Right lobe of liver (tissue), 4 donors: ENCODE results near the gene GTSF1L.

Source experiments
- POLR2A ChIP-seq: fragments of 450-650 bp; IDR thresholded peaks from one replicate; pipeline ENCODE4 v1.6.1; 2017; ENCODE audit warnings: antibody characterized with exemption, mild to moderate bottlenecking
- TF ChIP-seq, protein P1 (sequence below), 4 donors: fragments of 200-600 bp in 3 of 4; fragments of 450-650 bp in 1 of 4; IDR thresholded peaks; one replicate each; pipeline versions ENCODE4 v1.5.1 to v1.8.0; 2016 to 2022; ENCODE audit warnings: antibody characterized with exemption in 4 of 4, mild to moderate bottlenecking in 2 of 4
- donor health status: DM: no; HTN: no; CAD: no.
- donor health status: DM: no; HTN: no; CAD: no.
- donor health status: DM: no; HTN: yes; CAD: no.

DNA sequence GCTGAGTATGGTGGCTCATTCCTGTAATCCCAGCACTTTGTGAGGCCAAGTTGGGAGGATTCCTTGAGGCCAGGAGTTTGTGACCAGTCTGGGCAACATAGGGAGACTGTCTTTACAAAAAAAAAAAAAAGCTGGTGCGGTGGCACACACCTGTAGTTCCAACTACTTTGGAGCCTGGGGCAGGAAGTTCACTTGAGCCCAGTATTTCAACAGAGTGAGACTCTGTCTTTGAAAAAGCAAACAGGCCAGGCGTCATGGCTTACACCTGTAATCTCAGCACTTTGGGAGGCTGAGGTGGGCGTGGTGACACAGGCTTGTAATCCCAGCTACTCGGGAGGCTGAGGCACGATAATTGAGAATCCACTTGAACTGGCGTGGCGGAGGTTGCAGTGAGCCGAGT is 31.2 kb downstream of the GTSF1L start:
- TF ChIP-seq, protein P1, sequence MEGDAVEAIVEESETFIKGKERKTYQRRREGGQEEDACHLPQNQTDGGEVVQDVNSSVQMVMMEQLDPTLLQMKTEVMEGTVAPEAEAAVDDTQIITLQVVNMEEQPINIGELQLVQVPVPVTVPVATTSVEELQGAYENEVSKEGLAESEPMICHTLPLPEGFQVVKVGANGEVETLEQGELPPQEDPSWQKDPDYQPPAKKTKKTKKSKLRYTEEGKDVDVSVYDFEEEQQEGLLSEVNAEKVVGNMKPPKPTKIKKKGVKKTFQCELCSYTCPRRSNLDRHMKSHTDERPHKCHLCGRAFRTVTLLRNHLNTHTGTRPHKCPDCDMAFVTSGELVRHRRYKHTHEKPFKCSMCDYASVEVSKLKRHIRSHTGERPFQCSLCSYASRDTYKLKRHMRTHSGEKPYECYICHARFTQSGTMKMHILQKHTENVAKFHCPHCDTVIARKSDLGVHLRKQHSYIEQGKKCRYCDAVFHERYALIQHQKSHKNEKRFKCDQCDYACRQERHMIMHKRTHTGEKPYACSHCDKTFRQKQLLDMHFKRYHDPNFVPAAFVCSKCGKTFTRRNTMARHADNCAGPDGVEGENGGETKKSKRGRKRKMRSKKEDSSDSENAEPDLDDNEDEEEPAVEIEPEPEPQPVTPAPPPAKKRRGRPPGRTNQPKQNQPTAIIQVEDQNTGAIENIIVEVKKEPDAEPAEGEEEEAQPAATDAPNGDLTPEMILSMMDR (IDR thresholded peaks at IDR 0.05) = no peak
- TF ChIP-seq POLR2A = no peak
